Esophagus squamous epithelium (tissue), 4 donors: Measurements from ENCODE around the gene COPS9.

ENCODE experiments used
- POLR2A ChIP-seq, 4 donors: fragments of 450-650 bp; IDR thresholded peaks; one replicate each; pipeline ENCODE4 v1.6.1; 2017; ENCODE audit warnings: antibody characterized with exemption in 4 of 4, mild to moderate bottlenecking in 4 of 4, moderate library complexity in 3 of 4
- TF ChIP-seq, protein P1 (sequence below), 6 experiments: fragments of 450-650 bp in 4 of 6; fragments of 200-600 bp in 2 of 6; sonication (generic) in 2 of 6; IDR thresholded peaks; one replicate each; pipeline ENCODE4 v1.5.1; 2016 to 2019; ENCODE audit warnings: antibody characterized with exemption in 6 of 6, mild to moderate bottlenecking in 4 of 6, moderate library complexity in 4 of 6

DNA sequence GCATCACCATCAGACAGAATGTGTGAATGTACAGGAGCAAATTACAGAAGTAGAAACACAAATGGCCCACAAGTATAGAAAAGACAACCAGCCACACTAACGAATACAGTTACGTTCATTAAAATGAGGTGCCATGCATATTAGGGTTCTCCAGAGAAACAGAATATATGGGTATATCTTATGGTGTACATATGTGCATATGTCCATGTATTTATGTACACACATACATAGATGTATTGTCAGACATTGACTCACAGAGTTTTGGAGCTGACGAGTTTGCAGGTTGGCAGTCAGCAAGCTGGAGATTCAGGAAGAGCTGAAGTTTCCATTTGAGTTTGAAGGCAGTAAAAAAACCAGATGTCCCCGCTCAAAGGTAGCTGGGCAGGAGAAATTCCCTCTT, 33.0 kb downstream of the COPS9 start:
- TF ChIP-seq, protein P1, sequence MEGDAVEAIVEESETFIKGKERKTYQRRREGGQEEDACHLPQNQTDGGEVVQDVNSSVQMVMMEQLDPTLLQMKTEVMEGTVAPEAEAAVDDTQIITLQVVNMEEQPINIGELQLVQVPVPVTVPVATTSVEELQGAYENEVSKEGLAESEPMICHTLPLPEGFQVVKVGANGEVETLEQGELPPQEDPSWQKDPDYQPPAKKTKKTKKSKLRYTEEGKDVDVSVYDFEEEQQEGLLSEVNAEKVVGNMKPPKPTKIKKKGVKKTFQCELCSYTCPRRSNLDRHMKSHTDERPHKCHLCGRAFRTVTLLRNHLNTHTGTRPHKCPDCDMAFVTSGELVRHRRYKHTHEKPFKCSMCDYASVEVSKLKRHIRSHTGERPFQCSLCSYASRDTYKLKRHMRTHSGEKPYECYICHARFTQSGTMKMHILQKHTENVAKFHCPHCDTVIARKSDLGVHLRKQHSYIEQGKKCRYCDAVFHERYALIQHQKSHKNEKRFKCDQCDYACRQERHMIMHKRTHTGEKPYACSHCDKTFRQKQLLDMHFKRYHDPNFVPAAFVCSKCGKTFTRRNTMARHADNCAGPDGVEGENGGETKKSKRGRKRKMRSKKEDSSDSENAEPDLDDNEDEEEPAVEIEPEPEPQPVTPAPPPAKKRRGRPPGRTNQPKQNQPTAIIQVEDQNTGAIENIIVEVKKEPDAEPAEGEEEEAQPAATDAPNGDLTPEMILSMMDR (IDR thresholded peaks at IDR 0.05) = no peak
- no peak for TF ChIP-seq POLR2A (IDR thresholded peaks at IDR 0.05)
